COLO668 (cell line): Measurements from ENCODE around the gene KIF19.
"Not testable (repeated sequence)": the region's sequence is repeated elsewhere in the genome, so short reads cannot be mapped to it uniquely, and the experiment has no call there.

Experiments
- DNase-seq: peaks from one replicate; lab custom pipeline; 2025; ENCODE audit not compliant: unreplicated experiment; lab: John Stamatoyannopoulos, UW

KIF19 gene

GRCh38 chr17:74325743-74326379 is at the start of gene KIF19:
KIF19 (plus strand) TSS chr17:74326226; CDS start chr17:74326350, 124 bp downstream.
- peak; percentile 79 for DNase-seq

GRCh38 chr17:74276541-74277009 is 49.5 kb upstream of the KIF19 start:
- DNase-seq: no peak

GRCh38 chr17:74277935-74278334 is 48.1 kb upstream of the KIF19 start:
- no peak for DNase-seq

GRCh38 chr17:74279617-74280016 is 46.4 kb upstream of the KIF19 start:
- DNase-seq: not testable (repeated sequence)

GRCh38 chr17:74280093-74280513 is 45.9 kb upstream of the KIF19 start:
- no peak for DNase-seq

- DNase-seq: no peak
These were observed 44.2 kb upstream of the KIF19 start for GRCh38 chr17:74281799-74282198.

- not testable (repeated sequence) for DNase-seq
These were observed 43.8 kb upstream of the KIF19 start for GRCh38 chr17:74282274-74282586.

GRCh38 chr17:74282587-74283370 is 43.2 kb upstream of the KIF19 start:
- DNase-seq: no peak

GRCh38 chr17:74283371-74283673 is 42.7 kb upstream of the KIF19 start:
- no peak for DNase-seq

- no peak for DNase-seq
These were observed 38.9 kb upstream of the KIF19 start for GRCh38 chr17:74287031-74287602.

GRCh38 chr17:74288785-74289184 is 37.2 kb upstream of the KIF19 start:
- no peak for DNase-seq

GRCh38 chr17:74289688-74290087 is 36.3 kb upstream of the KIF19 start:
- DNase-seq: no peak

- no peak for DNase-seq
These were observed 35.7 kb upstream of the KIF19 start for GRCh38 chr17:74290340-74290739.

GRCh38 chr17:74292495-74292894 is 33.5 kb upstream of the KIF19 start:
- DNase-seq: no peak

GRCh38 chr17:74295625-74296547 is 30.1 kb upstream of the KIF19 start:
- DNase-seq: no peak

- peak; percentile 10 for DNase-seq
These were observed 29.5 kb upstream of the KIF19 start for GRCh38 chr17:74296548-74296936.

GRCh38 chr17:74297941-74298340 is 28.1 kb upstream of the KIF19 start:
- no peak for DNase-seq

- no peak for DNase-seq
These were observed 27.2 kb upstream of the KIF19 start for GRCh38 chr17:74298778-74299177.

GRCh38 chr17:74299226-74300009 is 26.6 kb upstream of the KIF19 start:
- no peak for DNase-seq

GRCh38 chr17:74303305-74303704 is 22.7 kb upstream of the KIF19 start:
- no peak for DNase-seq

- DNase-seq: no peak
These were observed 21.8 kb upstream of the KIF19 start for GRCh38 chr17:74304184-74304583.
